Measurements from ENCODE around the gene CA11. TPM values are rescaled to one million over a fixed set of nuclear protein-coding genes. Genes with fewer than 3 reads are reported as not detected.

The CA11 gene
- total RNA-seq, 4 donors from 2014 or later, result 11.9 to 16.5 (median 14.9) TPM

GRCh38 chr19:48613024-48613851 lies 32.7 kb downstream of the CA11 start:
- intact Hi-C loops (cut with DNase I), result no loop called here
- Histone ChIP-seq H3K4me1 (peaks cover 18 to 39% (median 26%) of the 10 kb centered on the region in 4 donors), H3K27ac (replicated peaks in 1 of 4) (no peak overlapping the region), H3K27me3 (no peaks in the 10 kb centered on the region), H3K36me3 (peaks cover 24 to 36% (median 31%) of the 10 kb centered on the region in 4 donors), H3K4me3 (no peak overlapping the region), H3K9me3 (no peaks in the 10 kb centered on the region)
- TF ChIP-seq POLR2A (IDR thresholded peaks at IDR 0.05; ENCODE audit: low read depth) (no peak), POLR2AphosphoS5 (IDR thresholded peaks at IDR 0.05) (no peak), CTCF (IDR thresholded peaks at IDR 0.05) (no peak), EP300 (IDR thresholded peaks at IDR 0.05) (no peak)
- WGBS, result 87% methylated on average over 23 of the region's 39 CpGs
- DNase-seq (ENCODE audit: extremely low spot score), result no peak

GRCh38 chr19:48611872-48612271 lies 34.1 kb downstream of the CA11 start:
- intact Hi-C loops (cut with DNase I), result no loop called here
- WGBS, result 94% methylated on average over 3 of the region's 14 CpGs
- no peaks in the 10 kb centered on the region for H3K9me3 ChIP-seq
- H3K4me3 ChIP-seq, result no peak overlapping the region
- peaks cover 5 to 26% (median 13%) of the 10 kb centered on the region in 4 donors for H3K4me1 ChIP-seq
- DNase-seq (ENCODE audit: extremely low spot score), result no peak
- peaks cover 21 to 26% (median 23%) of the 10 kb centered on the region in 4 donors for H3K36me3 ChIP-seq
- TF ChIP-seq EP300 (IDR thresholded peaks at IDR 0.05) (no peak), POLR2A (IDR thresholded peaks at IDR 0.05; ENCODE audit: low read depth) (no peak), CTCF (IDR thresholded peaks at IDR 0.05) (no peak), POLR2AphosphoS5 (IDR thresholded peaks at IDR 0.05) (no peak)
- H3K27ac ChIP-seq (replicated peaks in 1 of 4), result no peak overlapping the region
- no peaks in the 10 kb centered on the region for H3K27me3 ChIP-seq

GRCh38 chr19:48609571-48610108 lies 36.3 kb downstream of the CA11 start:
- H3K27ac ChIP-seq (replicated peaks in 1 of 4), result no peak overlapping the region
- 96% methylated on average over 14 of the region's 20 CpGs for WGBS
- peaks cover 0 to 3% (median 1%) of the 10 kb centered on the region in 4 donors for H3K36me3 ChIP-seq
- no peak for DNase-seq (ENCODE audit: extremely low spot score)
- H3K4me3 ChIP-seq, result no peak overlapping the region
- no peaks in the 10 kb centered on the region for H3K27me3 ChIP-seq
- TF ChIP-seq POLR2A (IDR thresholded peaks at IDR 0.05; ENCODE audit: low read depth), result no peak
- H3K4me1 ChIP-seq, result peaks cover 0 to 3% (median under 1%) of the 10 kb centered on the region in 4 donors
- no peaks in the 10 kb centered on the region for H3K9me3 ChIP-seq
- intact Hi-C loops (cut with DNase I), result no loop called here

DNA sequence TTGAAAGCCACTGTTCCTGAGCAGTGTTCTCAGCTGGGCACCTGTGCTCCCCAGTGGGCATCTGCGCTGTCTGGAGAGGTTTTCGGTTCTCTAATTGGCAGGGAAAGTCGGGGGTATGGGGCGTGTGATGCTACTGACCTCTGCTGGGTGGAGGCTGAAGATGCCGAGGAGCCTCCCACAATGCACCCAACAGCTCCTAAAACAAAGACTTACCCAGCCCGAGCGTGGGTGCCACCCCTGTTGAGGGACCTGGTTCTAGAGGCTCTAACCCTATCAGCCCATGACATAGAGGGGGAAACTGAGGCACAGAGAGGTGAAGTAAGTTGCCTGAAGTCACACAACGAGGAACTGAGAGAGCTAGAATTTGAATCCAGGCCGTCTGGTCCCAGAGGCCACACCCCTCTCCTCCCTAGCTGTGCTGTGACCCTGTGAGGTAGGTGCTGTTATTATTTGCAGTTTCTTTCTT lies 37.2 kb downstream of the CA11 start:
- Histone ChIP-seq H3K27me3 (no peaks in the 10 kb centered on the region), H3K27ac (replicated peaks in 1 of 4) (no peak overlapping the region), H3K4me3 (no peak overlapping the region), H3K4me1 (peaks cover 0 to 3% (median 0%) of the 10 kb centered on the region in 4 donors), H3K9me3 (no peaks in the 10 kb centered on the region), H3K36me3 (no peaks in the 10 kb centered on the region)
- no peak for DNase-seq (ENCODE audit: extremely low spot score)
- intact Hi-C loops (cut with DNase I), result no loop called here
- peak in 1 of 3 experiments; percentile 35 for TF ChIP-seq CTCF (IDR thresholded peaks at IDR 0.05)
- no peak for TF ChIP-seq POLR2AphosphoS5 (IDR thresholded peaks at IDR 0.05)
- TF ChIP-seq EP300 (IDR thresholded peaks at IDR 0.05), result no peak
- TF ChIP-seq POLR2A (IDR thresholded peaks at IDR 0.05; ENCODE audit: low read depth), result no peak
- WGBS, result 27% methylated on average over 7 of the region's 9 CpGs

DNA sequence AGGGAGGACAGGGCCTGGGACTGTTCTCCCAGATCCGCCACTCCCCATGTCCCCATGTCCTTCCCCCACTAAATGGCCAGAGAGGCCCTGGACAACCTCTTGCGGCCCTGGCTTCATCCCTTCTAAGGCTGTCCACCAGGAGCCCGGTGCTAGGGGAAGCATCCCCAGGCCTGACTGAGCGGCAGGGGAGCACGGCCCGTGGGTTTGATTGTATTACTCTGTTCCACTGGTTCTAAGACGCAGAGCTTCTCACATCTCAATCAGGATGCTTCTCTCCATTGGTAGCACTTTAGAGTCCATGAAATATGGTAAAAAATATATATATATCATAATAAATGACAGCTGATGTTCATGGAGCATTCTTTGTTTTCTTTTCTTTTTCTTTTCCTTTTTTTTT lies 38.6 kb downstream of the CA11 start:
- 71% methylated on average over 5 of the region's 7 CpGs for WGBS
- Histone ChIP-seq H3K27ac (replicated peaks in 1 of 4) (no peak overlapping the region), H3K9me3 (no peaks in the 10 kb centered on the region), H3K4me1 (peaks cover 0 to 3% (median 0%) of the 10 kb centered on the region in 4 donors), H3K36me3 (no peaks in the 10 kb centered on the region), H3K4me3 (no peak overlapping the region), H3K27me3 (no peaks in the 10 kb centered on the region)
- TF ChIP-seq POLR2A (IDR thresholded peaks at IDR 0.05; ENCODE audit: low read depth), result no peak
- TF ChIP-seq EP300 (IDR thresholded peaks at IDR 0.05), result no peak
- DNase-seq (ENCODE audit: extremely low spot score), result no peak
- intact Hi-C loops (cut with DNase I), result no loop called here

Measured in esophagus muscularis mucosa (tissue), 4 donors.